ENCODE data around the gene RCOR3. TPM values are rescaled to one million over a fixed set of nuclear protein-coding genes. Genes with fewer than 3 reads are reported as not detected.
"Not testable (repeated sequence)": the region's sequence is repeated elsewhere in the genome, so short reads cannot be mapped to it uniquely, and the experiment has no call there.

Gene RCOR3
- total and polyA plus RNA-seq, 2 donors: 21.9 to 52.4 TPM

- H3K27ac ChIP-seq (ENCODE audit: low read depth in 1 of 2, low read length in 1 of 2): peak overlapping the region in 1 of 2 donors; percentile 27
- DNase-seq (ENCODE audit: low read depth in 6 of 9, low spot score in 9 of 9): peak in 8 of 9 donors; percentile 15 to 76 (median 31)
- WGBS: 44% methylated on average over 13 of the region's 13 CpGs
These were observed 30.4 kb upstream of the RCOR3 start for GRCh38 chr1:211228573-211229364.

GRCh38 chr1:211229365-211229759 is 29.8 kb upstream of the RCOR3 start:
- H3K27ac ChIP-seq (ENCODE audit: low read depth in 1 of 2, low read length in 1 of 2): no peak overlapping the region
- no peaks in the 10 kb centered on the region for H3K36me3 ChIP-seq (ENCODE audit: control insufficient read depth in 2 of 2, insufficient read depth in 2 of 2, low read length in 1 of 2)
- 23% methylated on average over 7 of the region's 7 CpGs for WGBS
- H3K27me3 ChIP-seq (ENCODE audit: control insufficient read depth in 2 of 2, insufficient read depth in 1 of 2, low read length in 1 of 2): no peaks in the 10 kb centered on the region
- H3K4me3 ChIP-seq (ENCODE audit: low read length in 2 of 2): no peak overlapping the region
- H3K9me3 ChIP-seq (ENCODE audit: control insufficient read depth in 2 of 2, insufficient read depth in 1 of 2, low read length in 1 of 2): no peaks in the 10 kb centered on the region
- DNase-seq (ENCODE audit: low read depth in 6 of 9, low spot score in 9 of 9): peak in 2 of 9 donors; percentile 10 to 36
- peaks cover 0 to 14% of the 10 kb centered on the region in 2 donors for H3K4me1 ChIP-seq (ENCODE audit: control insufficient read depth in 2 of 2, insufficient read depth in 2 of 2, low read length in 2 of 2)

More at GRCh38 chr1:211228573-211229364, 30.4 kb upstream of the RCOR3 start:
- H3K27me3 ChIP-seq (ENCODE audit: control insufficient read depth in 2 of 2, insufficient read depth in 1 of 2, low read length in 1 of 2); H3K4me3 ChIP-seq (ENCODE audit: low read length in 2 of 2); H3K9me3 ChIP-seq (ENCODE audit: control insufficient read depth in 2 of 2, insufficient read depth in 1 of 2, low read length in 1 of 2); H3K36me3 ChIP-seq (ENCODE audit: control insufficient read depth in 2 of 2, insufficient read depth in 2 of 2, low read length in 1 of 2): not testable (repeated sequence)
- peaks cover 0 to 14% of the 10 kb centered on the region in 2 donors for H3K4me1 ChIP-seq (ENCODE audit: control insufficient read depth in 2 of 2, insufficient read depth in 2 of 2, low read length in 2 of 2)

GRCh38 chr1:211231873-211232272 is 27.3 kb upstream of the RCOR3 start:
- WGBS: 50% methylated on average over 1 of the region's 1 CpG

GRCh38 chr1:211236633-211237320 is 22.4 kb upstream of the RCOR3 start:
- DNase-seq (ENCODE audit: low read depth in 6 of 9, low spot score in 9 of 9): no peak
- 96% methylated on average over 6 of the region's 6 CpGs for WGBS
- H3K4me1 ChIP-seq (ENCODE audit: control insufficient read depth in 2 of 2, insufficient read depth in 2 of 2, low read length in 2 of 2): no peaks in the 10 kb centered on the region
- H3K27me3 ChIP-seq (ENCODE audit: control insufficient read depth in 2 of 2, insufficient read depth in 1 of 2, low read length in 1 of 2): no peaks in the 10 kb centered on the region
- H3K27ac ChIP-seq (ENCODE audit: low read depth in 1 of 2, low read length in 1 of 2): no peak overlapping the region
- H3K4me3 ChIP-seq (ENCODE audit: low read length in 2 of 2): no peak overlapping the region
- H3K9me3 ChIP-seq (ENCODE audit: control insufficient read depth in 2 of 2, insufficient read depth in 1 of 2, low read length in 1 of 2): no peaks in the 10 kb centered on the region
- H3K36me3 ChIP-seq (ENCODE audit: control insufficient read depth in 2 of 2, insufficient read depth in 2 of 2, low read length in 1 of 2): no peaks in the 10 kb centered on the region

More at GRCh38 chr1:211231873-211232272, 27.3 kb upstream of the RCOR3 start:
- no peak for DNase-seq (ENCODE audit: low read depth in 6 of 9, low spot score in 9 of 9)
- Histone ChIP-seq H3K9me3 (ENCODE audit: control insufficient read depth in 2 of 2, insufficient read depth in 1 of 2, low read length in 1 of 2) (no peaks in the 10 kb centered on the region), H3K36me3 (ENCODE audit: control insufficient read depth in 2 of 2, insufficient read depth in 2 of 2, low read length in 1 of 2) (no peaks in the 10 kb centered on the region), H3K27ac (ENCODE audit: low read depth in 1 of 2, low read length in 1 of 2) (no peak overlapping the region), H3K4me1 (ENCODE audit: control insufficient read depth in 2 of 2, insufficient read depth in 2 of 2, low read length in 2 of 2) (peaks cover 0 to 14% of the 10 kb centered on the region in 2 donors), H3K4me3 (ENCODE audit: low read length in 2 of 2) (no peak overlapping the region), H3K27me3 (ENCODE audit: control insufficient read depth in 2 of 2, insufficient read depth in 1 of 2, low read length in 1 of 2) (no peaks in the 10 kb centered on the region)

- Histone ChIP-seq H3K4me3 (ENCODE audit: low read length in 2 of 2) (no peak overlapping the region), H3K27me3 (ENCODE audit: control insufficient read depth in 2 of 2, insufficient read depth in 1 of 2, low read length in 1 of 2) (no peaks in the 10 kb centered on the region)
- over 99% methylated on average over 9 of the region's 9 CpGs for WGBS
These were observed 21.6 kb upstream of the RCOR3 start for GRCh38 chr1:211237579-211237978.

GRCh38 chr1:211240567-211240966 is 18.6 kb upstream of the RCOR3 start:
- DNase-seq (ENCODE audit: low read depth in 6 of 9, low spot score in 9 of 9); H3K4me3 ChIP-seq (ENCODE audit: low read length in 2 of 2); H3K4me1 ChIP-seq (ENCODE audit: control insufficient read depth in 2 of 2, insufficient read depth in 2 of 2, low read length in 2 of 2); H3K27me3 ChIP-seq (ENCODE audit: control insufficient read depth in 2 of 2, insufficient read depth in 1 of 2, low read length in 1 of 2); H3K9me3 ChIP-seq (ENCODE audit: control insufficient read depth in 2 of 2, insufficient read depth in 1 of 2, low read length in 1 of 2); H3K27ac ChIP-seq (ENCODE audit: low read depth in 1 of 2, low read length in 1 of 2); H3K36me3 ChIP-seq (ENCODE audit: control insufficient read depth in 2 of 2, insufficient read depth in 2 of 2, low read length in 1 of 2): not testable (repeated sequence)
- 96% methylated on average over 8 of the region's 8 CpGs for WGBS

More at GRCh38 chr1:211237579-211237978, 21.6 kb upstream of the RCOR3 start:
- H3K4me1 ChIP-seq (ENCODE audit: control insufficient read depth in 2 of 2, insufficient read depth in 2 of 2, low read length in 2 of 2): no peaks in the 10 kb centered on the region
- no peaks in the 10 kb centered on the region for H3K9me3 ChIP-seq (ENCODE audit: control insufficient read depth in 2 of 2, insufficient read depth in 1 of 2, low read length in 1 of 2)
- no peaks in the 10 kb centered on the region for H3K36me3 ChIP-seq (ENCODE audit: control insufficient read depth in 2 of 2, insufficient read depth in 2 of 2, low read length in 1 of 2)
- no peak overlapping the region for H3K27ac ChIP-seq (ENCODE audit: low read depth in 1 of 2, low read length in 1 of 2)
- no peak for DNase-seq (ENCODE audit: low read depth in 6 of 9, low spot score in 9 of 9)

- 100% methylated on average over 1 of the region's 1 CpG for WGBS
- Histone ChIP-seq H3K9me3 (ENCODE audit: control insufficient read depth in 2 of 2, insufficient read depth in 1 of 2, low read length in 1 of 2) (no peaks in the 10 kb centered on the region), H3K4me1 (ENCODE audit: control insufficient read depth in 2 of 2, insufficient read depth in 2 of 2, low read length in 2 of 2) (no peaks in the 10 kb centered on the region)
These were observed 18.1 kb upstream of the RCOR3 start for GRCh38 chr1:211241071-211241470.

GRCh38 chr1:211243639-211244038 is 15.5 kb upstream of the RCOR3 start:
- WGBS: 98% methylated on average over 5 of the region's 5 CpGs
- H3K4me1 ChIP-seq (ENCODE audit: control insufficient read depth in 2 of 2, insufficient read depth in 2 of 2, low read length in 2 of 2); DNase-seq (ENCODE audit: low read depth in 6 of 9, low spot score in 9 of 9); H3K4me3 ChIP-seq (ENCODE audit: low read length in 2 of 2); H3K27ac ChIP-seq (ENCODE audit: low read depth in 1 of 2, low read length in 1 of 2); H3K27me3 ChIP-seq (ENCODE audit: control insufficient read depth in 2 of 2, insufficient read depth in 1 of 2, low read length in 1 of 2); H3K9me3 ChIP-seq (ENCODE audit: control insufficient read depth in 2 of 2, insufficient read depth in 1 of 2, low read length in 1 of 2); H3K36me3 ChIP-seq (ENCODE audit: control insufficient read depth in 2 of 2, insufficient read depth in 2 of 2, low read length in 1 of 2): not testable (repeated sequence)

More at GRCh38 chr1:211241071-211241470, 18.1 kb upstream of the RCOR3 start:
- Histone ChIP-seq H3K36me3 (ENCODE audit: control insufficient read depth in 2 of 2, insufficient read depth in 2 of 2, low read length in 1 of 2) (no peaks in the 10 kb centered on the region), H3K27ac (ENCODE audit: low read depth in 1 of 2, low read length in 1 of 2) (no peak overlapping the region), H3K4me3 (ENCODE audit: low read length in 2 of 2) (no peak overlapping the region), H3K27me3 (ENCODE audit: control insufficient read depth in 2 of 2, insufficient read depth in 1 of 2, low read length in 1 of 2) (no peaks in the 10 kb centered on the region)
- no peak for DNase-seq (ENCODE audit: low read depth in 6 of 9, low spot score in 9 of 9)

GRCh38 chr1:211246583-211246982 is 12.6 kb upstream of the RCOR3 start:
- WGBS: 99% methylated on average over 4 of the region's 4 CpGs
- DNase-seq (ENCODE audit: low read depth in 6 of 9, low spot score in 9 of 9): not testable (repeated sequence)

More at GRCh38 chr1:211246583-211246982, 12.6 kb upstream of the RCOR3 start:
- not testable (repeated sequence) for H3K36me3 ChIP-seq (ENCODE audit: control insufficient read depth in 2 of 2, insufficient read depth in 2 of 2, low read length in 1 of 2); H3K4me3 ChIP-seq (ENCODE audit: low read length in 2 of 2); H3K9me3 ChIP-seq (ENCODE audit: control insufficient read depth in 2 of 2, insufficient read depth in 1 of 2, low read length in 1 of 2); H3K4me1 ChIP-seq (ENCODE audit: control insufficient read depth in 2 of 2, insufficient read depth in 2 of 2, low read length in 2 of 2); H3K27me3 ChIP-seq (ENCODE audit: control insufficient read depth in 2 of 2, insufficient read depth in 1 of 2, low read length in 1 of 2); H3K27ac ChIP-seq (ENCODE audit: low read depth in 1 of 2, low read length in 1 of 2)

Data from thymus (tissue), 11 donors.